Liver (tissue), 9 donors: ENCODE results near the gene SAV1. TPM values are rescaled to one million over a fixed set of nuclear protein-coding genes. Genes with fewer than 3 reads are reported as not detected.

Experiments used
- DNase-seq: peaks from one replicate; pipeline ENCODE4 v3.0.0-alpha.2; 2017; ENCODE audit warnings: low spot score
- H3K27ac ChIP-seq, 2 donors: one replicate each; pipeline ENCODE4 v1.7.0; 2013; ENCODE audit warnings: inconsistent platforms in 2 of 2, low read length in 2 of 2, control low read depth in 1 of 2, low read depth in 1 of 2, mild to moderate bottlenecking in 1 of 2
- H3K27me3 ChIP-seq, 4 donors: one replicate each; pipeline versions ENCODE4 v1.6.1 to v1.7.0; 2013; ENCODE audit warnings: low read length in 3 of 4, inconsistent platforms in 1 of 4, mild to moderate bottlenecking in 1 of 4, moderate library complexity in 1 of 4; ENCODE audit not compliant: control insufficient read depth in 4 of 4, insufficient read depth in 4 of 4
- H3K36me3 ChIP-seq, 4 donors: one replicate each; pipeline versions ENCODE4 v1.6.1 to v1.7.0; 2013; ENCODE audit warnings: low read length in 3 of 4, mild to moderate bottlenecking in 3 of 4, low read depth in 1 of 4, moderate library complexity in 1 of 4; ENCODE audit not compliant: control insufficient read depth in 4 of 4, insufficient read depth in 3 of 4
- H3K4me1 ChIP-seq, 4 donors: one replicate each; pipeline versions ENCODE4 v1.6.1 to v1.7.0; 2013; ENCODE audit warnings: low read length in 3 of 4, mild to moderate bottlenecking in 3 of 4, moderate library complexity in 1 of 4; ENCODE audit not compliant: control insufficient read depth in 4 of 4, insufficient read depth in 4 of 4
- H3K4me3 ChIP-seq, 3 donors: one replicate each; pipeline versions ENCODE4 v1.6.1 to v1.7.0; 2013; ENCODE audit warnings: low read length in 3 of 3, control low read depth in 1 of 3, low read depth in 1 of 3, mild to moderate bottlenecking in 1 of 3
- H3K9ac ChIP-seq, 2 donors: one replicate each; pipeline ENCODE4 v1.7.0; 2013; ENCODE audit warnings: low read length in 2 of 2, mild to moderate bottlenecking in 2 of 2, moderate library complexity in 2 of 2, control low read depth in 1 of 2, low read depth in 1 of 2
- H3K9me3 ChIP-seq, 4 donors: one replicate each; pipeline versions ENCODE4 v1.6.1 to v1.7.0; 2013; ENCODE audit warnings: low read length in 3 of 4; ENCODE audit not compliant: control insufficient read depth in 4 of 4
- EGR1 ChIP-seq, 2 donors: IDR thresholded peaks; 2 replicates each; pipeline ENCODE4 v1.6.1; 2016 to 2018; ENCODE audit warnings: antibody characterized with exemption in 2 of 2, low read depth in 2 of 2
- FOXA1 ChIP-seq: IDR thresholded peaks from 2 replicates; pipeline ENCODE4 v1.6.1; 2016; ENCODE audit warnings: antibody characterized with exemption
- FOXA2 ChIP-seq: IDR thresholded peaks from 2 replicates; pipeline ENCODE4 v1.6.1; 2016; ENCODE audit warnings: antibody characterized with exemption
- GABPA ChIP-seq, 2 donors: IDR thresholded peaks in 1 of 2; conservative IDR thresholded peaks in 1 of 2; 2 replicates each; pipeline ENCODE4 v1.6.1; 2016; ENCODE audit warnings: antibody characterized with exemption in 2 of 2, mild to moderate bottlenecking in 1 of 2, moderate library complexity in 1 of 2
- HNF4A ChIP-seq, 2 donors: conservative IDR thresholded peaks; 2 replicates each; pipeline ENCODE4 v1.6.1; 2016; ENCODE audit warnings: antibody characterized with exemption in 2 of 2, mild to moderate bottlenecking in 2 of 2
- HNF4G ChIP-seq: IDR thresholded peaks from 2 replicates; pipeline ENCODE4 v1.6.1; 2016; ENCODE audit warnings: antibody characterized with exemption
- JUND ChIP-seq, 2 donors: IDR thresholded peaks; 2 replicates each; pipeline ENCODE4 v1.6.1; 2016; ENCODE audit warnings: antibody characterized with exemption in 2 of 2
- NR2F2 ChIP-seq: IDR thresholded peaks from 2 replicates; pipeline ENCODE4 v1.6.1; 2016; ENCODE audit warnings: antibody characterized with exemption
- RAD21 ChIP-seq, 2 donors: IDR thresholded peaks; 2 replicates each; pipeline ENCODE4 v1.6.1; 2016; ENCODE audit warnings: antibody characterized with exemption in 2 of 2, mild to moderate bottlenecking in 2 of 2
- RXRA ChIP-seq, 2 donors: IDR thresholded peaks; 2 replicates each; pipeline ENCODE4 v1.6.1; 2017 to 2018; ENCODE audit warnings: antibody characterized with exemption in 2 of 2, mild to moderate bottlenecking in 1 of 2
- SP1 ChIP-seq: IDR thresholded peaks from 2 replicates; pipeline ENCODE4 v1.6.1; 2018; ENCODE audit warnings: antibody characterized with exemption, mild to moderate bottlenecking
- TAF1 ChIP-seq: conservative IDR thresholded peaks from 2 replicates; pipeline ENCODE4 v1.6.1; 2016; ENCODE audit warnings: antibody characterized with exemption, mild to moderate bottlenecking
- YY1 ChIP-seq: IDR thresholded peaks from 2 replicates; pipeline ENCODE4 v1.6.1; 2016; ENCODE audit warnings: antibody characterized with exemption, mild to moderate bottlenecking
- WGBS: extraction: QIAGEN DNeasy Blood & Tissue Kit; methylation state at CpG from one replicate; pipeline ENCODE4 v1.1.7; 2013; 5-methylcytosine and 5-hydroxymethylcytosine counted together
- polyA plus RNA-seq, 2 donors: library from polyadenylated mRNA; stranded (reverse) in 1 of 2; unstranded in 1 of 2; fragments of 200-250 nt in 1 of 2; fragments of >200 nt in 1 of 2; fragmentation: Nextera tagmentation in 1 of 2; extraction: Ambion mirVana in 1 of 2; gene quantifications; one replicate each; pipeline versions ENCODE4 v1.2.1 to v1.2.3, GENCODE V29; 2013 to 2015
- total RNA-seq, 2 donors: library from RNA; depleted of rRNA; stranded (reverse); fragments of >200 nt; gene quantifications; one replicate each; pipeline ENCODE4 v1.2.3, GENCODE V29; 2014
- TF ChIP-seq, protein P1 (sequence below): IDR thresholded peaks from 2 replicates; pipeline ENCODE4 v1.6.1; 2016; ENCODE audit warnings: antibody characterized with exemption
- TF ChIP-seq, protein P2 (sequence below): fragments of 150-350 bp; IDR thresholded peaks from 2 replicates; pipeline ENCODE4 v1.5.1; 2017; ENCODE audit warnings: improper control_type of control experiment, low read depth, low read length; ENCODE audit not compliant: missing input control
- TF ChIP-seq, protein P3 (sequence below): IDR thresholded peaks from 2 replicates; pipeline ENCODE4 v1.6.1; 2016; ENCODE audit warnings: antibody characterized with exemption
- TF ChIP-seq, protein P4 (sequence below): IDR thresholded peaks from 2 replicates; pipeline ENCODE4 v1.6.1; 2016; ENCODE audit warnings: antibody characterized with exemption
- TF ChIP-seq, protein P5 (sequence below): IDR thresholded peaks from 2 replicates; pipeline ENCODE4 v1.6.1; 2016; ENCODE audit warnings: antibody characterized with exemption, mild to moderate bottlenecking
- donor health status: healthy.
- donor health status: healthy.
- donor health status: healthy.
- donor health status: healthy.
- donor health status: healthy.

The SAV1 gene
- total and polyA plus RNA-seq, 4 donors = 4.9 to 14.0 (median 7.9) TPM

DNA sequence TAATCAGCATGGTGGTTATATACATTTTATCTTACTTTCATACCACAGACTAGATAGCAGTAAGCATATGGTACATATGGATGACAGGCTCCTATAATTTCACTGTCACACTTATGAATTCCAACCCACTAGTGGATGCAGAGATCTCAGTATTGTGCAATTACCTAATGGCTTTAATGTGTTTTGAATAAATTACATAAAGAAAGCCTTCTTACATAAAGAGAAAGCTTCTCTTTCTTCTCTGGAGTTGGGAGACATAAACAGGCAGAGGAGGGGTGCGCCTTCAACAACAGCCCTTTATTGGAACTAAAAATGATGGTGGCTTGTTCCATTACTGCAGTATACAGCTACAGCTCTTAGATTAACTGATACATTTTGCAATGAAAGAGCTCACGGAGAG is 52.6 kb downstream of the SAV1 start:
- H3K9ac ChIP-seq = no peak overlapping the region
- no peaks in the 10 kb centered on the region for H3K36me3 ChIP-seq
- no peaks in the 10 kb centered on the region for H3K27me3 ChIP-seq
- no peak for TF ChIP-seq GABPA (IDR thresholded peaks at IDR 0.05 in 1 of 2, conservative IDR thresholded peaks at IDR 0.05 in 1 of 2)
- TF ChIP-seq RAD21 (IDR thresholded peaks at IDR 0.05) = no peak
- TF ChIP-seq, protein P1, sequence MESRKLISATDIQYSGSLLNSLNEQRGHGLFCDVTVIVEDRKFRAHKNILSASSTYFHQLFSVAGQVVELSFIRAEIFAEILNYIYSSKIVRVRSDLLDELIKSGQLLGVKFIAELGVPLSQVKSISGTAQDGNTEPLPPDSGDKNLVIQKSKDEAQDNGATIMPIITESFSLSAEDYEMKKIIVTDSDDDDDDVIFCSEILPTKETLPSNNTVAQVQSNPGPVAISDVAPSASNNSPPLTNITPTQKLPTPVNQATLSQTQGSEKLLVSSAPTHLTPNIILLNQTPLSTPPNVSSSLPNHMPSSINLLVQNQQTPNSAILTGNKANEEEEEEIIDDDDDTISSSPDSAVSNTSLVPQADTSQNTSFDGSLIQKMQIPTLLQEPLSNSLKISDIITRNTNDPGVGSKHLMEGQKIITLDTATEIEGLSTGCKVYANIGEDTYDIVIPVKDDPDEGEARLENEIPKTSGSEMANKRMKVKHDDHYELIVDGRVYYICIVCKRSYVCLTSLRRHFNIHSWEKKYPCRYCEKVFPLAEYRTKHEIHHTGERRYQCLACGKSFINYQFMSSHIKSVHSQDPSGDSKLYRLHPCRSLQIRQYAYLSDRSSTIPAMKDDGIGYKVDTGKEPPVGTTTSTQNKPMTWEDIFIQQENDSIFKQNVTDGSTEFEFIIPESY = no peak
- no peak for TF ChIP-seq HNF4G
- TF ChIP-seq, protein P2, sequence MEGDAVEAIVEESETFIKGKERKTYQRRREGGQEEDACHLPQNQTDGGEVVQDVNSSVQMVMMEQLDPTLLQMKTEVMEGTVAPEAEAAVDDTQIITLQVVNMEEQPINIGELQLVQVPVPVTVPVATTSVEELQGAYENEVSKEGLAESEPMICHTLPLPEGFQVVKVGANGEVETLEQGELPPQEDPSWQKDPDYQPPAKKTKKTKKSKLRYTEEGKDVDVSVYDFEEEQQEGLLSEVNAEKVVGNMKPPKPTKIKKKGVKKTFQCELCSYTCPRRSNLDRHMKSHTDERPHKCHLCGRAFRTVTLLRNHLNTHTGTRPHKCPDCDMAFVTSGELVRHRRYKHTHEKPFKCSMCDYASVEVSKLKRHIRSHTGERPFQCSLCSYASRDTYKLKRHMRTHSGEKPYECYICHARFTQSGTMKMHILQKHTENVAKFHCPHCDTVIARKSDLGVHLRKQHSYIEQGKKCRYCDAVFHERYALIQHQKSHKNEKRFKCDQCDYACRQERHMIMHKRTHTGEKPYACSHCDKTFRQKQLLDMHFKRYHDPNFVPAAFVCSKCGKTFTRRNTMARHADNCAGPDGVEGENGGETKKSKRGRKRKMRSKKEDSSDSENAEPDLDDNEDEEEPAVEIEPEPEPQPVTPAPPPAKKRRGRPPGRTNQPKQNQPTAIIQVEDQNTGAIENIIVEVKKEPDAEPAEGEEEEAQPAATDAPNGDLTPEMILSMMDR = no peak
- no peak for TF ChIP-seq FOXA1
- TF ChIP-seq, protein P3, sequence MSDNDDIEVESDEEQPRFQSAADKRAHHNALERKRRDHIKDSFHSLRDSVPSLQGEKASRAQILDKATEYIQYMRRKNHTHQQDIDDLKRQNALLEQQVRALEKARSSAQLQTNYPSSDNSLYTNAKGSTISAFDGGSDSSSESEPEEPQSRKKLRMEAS = no peak
- no peak for TF ChIP-seq SP1
- TF ChIP-seq, protein P4, sequence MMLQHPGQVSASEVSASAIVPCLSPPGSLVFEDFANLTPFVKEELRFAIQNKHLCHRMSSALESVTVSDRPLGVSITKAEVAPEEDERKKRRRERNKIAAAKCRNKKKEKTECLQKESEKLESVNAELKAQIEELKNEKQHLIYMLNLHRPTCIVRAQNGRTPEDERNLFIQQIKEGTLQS = no peak
- no peak for TF ChIP-seq RXRA (IDR thresholded peaks at IDR 0.05)
- no peak for TF ChIP-seq JUND (IDR thresholded peaks at IDR 0.05)
- TF ChIP-seq YY1 = no peak
- no peak for TF ChIP-seq TAF1
- TF ChIP-seq HNF4A (conservative IDR thresholded peaks at IDR 0.05) = no peak
- no peak for TF ChIP-seq NR2F2
- no peak for TF ChIP-seq FOXA2
- TF ChIP-seq EGR1 (IDR thresholded peaks at IDR 0.05; ENCODE audit: low read depth in 2 of 2) = no peak
- TF ChIP-seq, protein P5, sequence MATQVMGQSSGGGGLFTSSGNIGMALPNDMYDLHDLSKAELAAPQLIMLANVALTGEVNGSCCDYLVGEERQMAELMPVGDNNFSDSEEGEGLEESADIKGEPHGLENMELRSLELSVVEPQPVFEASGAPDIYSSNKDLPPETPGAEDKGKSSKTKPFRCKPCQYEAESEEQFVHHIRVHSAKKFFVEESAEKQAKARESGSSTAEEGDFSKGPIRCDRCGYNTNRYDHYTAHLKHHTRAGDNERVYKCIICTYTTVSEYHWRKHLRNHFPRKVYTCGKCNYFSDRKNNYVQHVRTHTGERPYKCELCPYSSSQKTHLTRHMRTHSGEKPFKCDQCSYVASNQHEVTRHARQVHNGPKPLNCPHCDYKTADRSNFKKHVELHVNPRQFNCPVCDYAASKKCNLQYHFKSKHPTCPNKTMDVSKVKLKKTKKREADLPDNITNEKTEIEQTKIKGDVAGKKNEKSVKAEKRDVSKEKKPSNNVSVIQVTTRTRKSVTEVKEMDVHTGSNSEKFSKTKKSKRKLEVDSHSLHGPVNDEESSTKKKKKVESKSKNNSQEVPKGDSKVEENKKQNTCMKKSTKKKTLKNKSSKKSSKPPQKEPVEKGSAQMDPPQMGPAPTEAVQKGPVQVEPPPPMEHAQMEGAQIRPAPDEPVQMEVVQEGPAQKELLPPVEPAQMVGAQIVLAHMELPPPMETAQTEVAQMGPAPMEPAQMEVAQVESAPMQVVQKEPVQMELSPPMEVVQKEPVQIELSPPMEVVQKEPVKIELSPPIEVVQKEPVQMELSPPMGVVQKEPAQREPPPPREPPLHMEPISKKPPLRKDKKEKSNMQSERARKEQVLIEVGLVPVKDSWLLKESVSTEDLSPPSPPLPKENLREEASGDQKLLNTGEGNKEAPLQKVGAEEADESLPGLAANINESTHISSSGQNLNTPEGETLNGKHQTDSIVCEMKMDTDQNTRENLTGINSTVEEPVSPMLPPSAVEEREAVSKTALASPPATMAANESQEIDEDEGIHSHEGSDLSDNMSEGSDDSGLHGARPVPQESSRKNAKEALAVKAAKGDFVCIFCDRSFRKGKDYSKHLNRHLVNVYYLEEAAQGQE = no peak
- WGBS = 97% methylated on average over 2 of the region's 2 CpGs
- no peak for DNase-seq
- H3K4me1 ChIP-seq = no peaks in the 10 kb centered on the region
- no peak overlapping the region for H3K4me3 ChIP-seq
- no peaks in the 10 kb centered on the region for H3K9me3 ChIP-seq
- no peak overlapping the region for H3K27ac ChIP-seq
